ENCODE results near the gene ECT2.
"Not testable (repeated sequence)": the region's sequence is repeated elsewhere in the genome, so short reads cannot be mapped to it uniquely, and the experiment has no call there.

The ECT2 gene

GRCh38 chr3:172866726-172867350 is 116.3 kb downstream of the ECT2 start:
- DNase-seq: not testable (repeated sequence)

- DNase-seq: no peak
Measured at GRCh38 chr3:172868582-172869200, 118.2 kb downstream of the ECT2 start.

- DNase-seq: no peak
Measured at GRCh38 chr3:172869368-172869771, 118.8 kb downstream of the ECT2 start.

- DNase-seq: no peak
Measured at GRCh38 chr3:172869784-172870518, 119.4 kb downstream of the ECT2 start.

Data from GF-D8 (cell line).